Glutamatergic neuron (in vitro differentiated cells): ENCODE measurements around the gene LARP1. TPM values are rescaled to one million over a fixed set of nuclear protein-coding genes. Genes with fewer than 3 reads are reported as not detected.

Experiments used
- DNase-seq: peaks from one replicate; pipeline ENCODE4 v3.0.0; 2022
- H3K27ac Mint-ChIP-seq: one replicate; pipeline ENCODE4 v1.8.0; 2020; ENCODE audit warnings: mild to moderate bottlenecking, mixed read lengths, inconsistent platforms; ENCODE audit not compliant: unreplicated experiment
- H3K27me3 Mint-ChIP-seq: one replicate; pipeline ENCODE4 v1.8.0; 2020; ENCODE audit warnings: mild to moderate bottlenecking, moderate library complexity, mixed read lengths, inconsistent platforms; ENCODE audit not compliant: unreplicated experiment
- H3K36me3 Mint-ChIP-seq: one replicate; pipeline ENCODE4 v1.8.0; 2020; ENCODE audit warnings: mild to moderate bottlenecking, mixed read lengths, inconsistent platforms; ENCODE audit not compliant: unreplicated experiment
- H3K4me1 Mint-ChIP-seq: one replicate; pipeline ENCODE4 v1.8.0; 2020; ENCODE audit warnings: mild to moderate bottlenecking, low read depth, mixed read lengths, inconsistent platforms; ENCODE audit not compliant: unreplicated experiment
- H3K4me3 Mint-ChIP-seq: one replicate; pipeline ENCODE4 v1.8.0; 2020; ENCODE audit warnings: mild to moderate bottlenecking, mixed read lengths, inconsistent platforms; ENCODE audit not compliant: unreplicated experiment
- H3K9me3 Mint-ChIP-seq: one replicate; pipeline ENCODE4 v1.8.0; 2020; ENCODE audit warnings: mild to moderate bottlenecking, moderate library complexity, mixed read lengths, inconsistent platforms; ENCODE audit not compliant: unreplicated experiment
- total RNA-seq: library from RNA; stranded (reverse); fragmentation: NEBNext Ultra II Directional; extraction: Animal tissue kit (Norgen Biotek cat#: 25700); gene quantifications from one replicate; pipeline ENCODE4 v1.2.1, GENCODE V29; 2021; ENCODE audit not compliant: unreplicated experiment
- TF ChIP-seq, protein P1 (sequence below): fragments of 200-600 bp; sonication (generic); IDR thresholded peaks from one replicate; pipeline ENCODE4 v1.5.0; 2021; ENCODE audit not compliant: partially characterized antibody, unreplicated experiment

The LARP1 gene
- total RNA-seq, 1 donor from 2014 or later = 199 TPM

DNA sequence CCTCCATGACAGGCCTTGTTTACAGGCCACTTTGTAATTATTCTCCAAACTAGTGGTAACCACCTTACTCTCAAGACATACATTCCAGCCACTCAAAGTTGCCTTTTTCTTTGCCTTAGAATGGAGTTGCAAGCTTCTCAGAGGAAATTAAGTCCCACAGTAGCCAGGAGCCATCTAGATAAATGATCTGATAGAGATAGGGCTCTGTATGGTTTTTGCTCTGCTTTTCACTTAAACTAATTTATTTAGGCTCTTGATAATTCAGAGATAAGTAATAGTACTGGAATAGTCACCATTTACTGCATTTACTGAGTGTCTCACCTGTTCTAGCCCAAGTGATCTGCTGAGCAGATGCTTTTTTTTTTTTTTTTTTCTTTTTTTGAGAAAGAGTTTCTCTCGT is 7.5 kb downstream of the LARP1 start:
- TF ChIP-seq, protein P1, sequence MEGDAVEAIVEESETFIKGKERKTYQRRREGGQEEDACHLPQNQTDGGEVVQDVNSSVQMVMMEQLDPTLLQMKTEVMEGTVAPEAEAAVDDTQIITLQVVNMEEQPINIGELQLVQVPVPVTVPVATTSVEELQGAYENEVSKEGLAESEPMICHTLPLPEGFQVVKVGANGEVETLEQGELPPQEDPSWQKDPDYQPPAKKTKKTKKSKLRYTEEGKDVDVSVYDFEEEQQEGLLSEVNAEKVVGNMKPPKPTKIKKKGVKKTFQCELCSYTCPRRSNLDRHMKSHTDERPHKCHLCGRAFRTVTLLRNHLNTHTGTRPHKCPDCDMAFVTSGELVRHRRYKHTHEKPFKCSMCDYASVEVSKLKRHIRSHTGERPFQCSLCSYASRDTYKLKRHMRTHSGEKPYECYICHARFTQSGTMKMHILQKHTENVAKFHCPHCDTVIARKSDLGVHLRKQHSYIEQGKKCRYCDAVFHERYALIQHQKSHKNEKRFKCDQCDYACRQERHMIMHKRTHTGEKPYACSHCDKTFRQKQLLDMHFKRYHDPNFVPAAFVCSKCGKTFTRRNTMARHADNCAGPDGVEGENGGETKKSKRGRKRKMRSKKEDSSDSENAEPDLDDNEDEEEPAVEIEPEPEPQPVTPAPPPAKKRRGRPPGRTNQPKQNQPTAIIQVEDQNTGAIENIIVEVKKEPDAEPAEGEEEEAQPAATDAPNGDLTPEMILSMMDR = no peak
- H3K27ac Mint-ChIP-seq = no peak overlapping the region
- no peak overlapping the region for H3K4me3 Mint-ChIP-seq
- no peaks in the 10 kb centered on the region for H3K36me3 Mint-ChIP-seq
- peaks cover 6% of the 10 kb centered on the region for H3K9me3 Mint-ChIP-seq
- peaks cover 33% of the 10 kb centered on the region for H3K4me1 Mint-ChIP-seq
- H3K27me3 Mint-ChIP-seq = peaks cover 3% of the 10 kb centered on the region
- no peak for DNase-seq

DNA sequence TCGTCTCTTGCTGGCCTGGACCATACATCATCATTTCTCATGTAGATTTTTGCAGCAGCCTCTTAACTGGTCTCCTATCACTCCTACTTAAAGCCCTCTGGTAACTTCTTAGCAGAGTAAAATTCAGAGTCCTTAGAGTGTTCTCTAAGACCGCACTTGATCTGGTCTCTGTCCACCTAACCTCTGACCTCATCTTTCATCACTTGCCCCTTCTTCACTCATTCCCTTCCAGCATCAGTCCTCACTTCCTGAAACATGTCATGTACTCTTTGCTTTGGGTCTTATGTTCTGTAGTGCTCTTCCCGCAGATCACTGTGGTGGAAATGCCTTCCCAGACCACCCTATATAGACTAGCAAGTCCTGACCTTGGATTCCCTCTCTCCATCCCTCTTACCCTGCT is 9.8 kb downstream of the LARP1 start:
- TF ChIP-seq, protein P1 = no peak
- Mint-ChIP-seq H3K36me3 (no peaks in the 10 kb centered on the region), H3K9me3 (peaks cover 2% of the 10 kb centered on the region), H3K27ac (no peak overlapping the region), H3K4me3 (no peak overlapping the region), H3K4me1 (peaks cover 37% of the 10 kb centered on the region), H3K27me3 (no peaks in the 10 kb centered on the region)
- no peak for DNase-seq

DNA sequence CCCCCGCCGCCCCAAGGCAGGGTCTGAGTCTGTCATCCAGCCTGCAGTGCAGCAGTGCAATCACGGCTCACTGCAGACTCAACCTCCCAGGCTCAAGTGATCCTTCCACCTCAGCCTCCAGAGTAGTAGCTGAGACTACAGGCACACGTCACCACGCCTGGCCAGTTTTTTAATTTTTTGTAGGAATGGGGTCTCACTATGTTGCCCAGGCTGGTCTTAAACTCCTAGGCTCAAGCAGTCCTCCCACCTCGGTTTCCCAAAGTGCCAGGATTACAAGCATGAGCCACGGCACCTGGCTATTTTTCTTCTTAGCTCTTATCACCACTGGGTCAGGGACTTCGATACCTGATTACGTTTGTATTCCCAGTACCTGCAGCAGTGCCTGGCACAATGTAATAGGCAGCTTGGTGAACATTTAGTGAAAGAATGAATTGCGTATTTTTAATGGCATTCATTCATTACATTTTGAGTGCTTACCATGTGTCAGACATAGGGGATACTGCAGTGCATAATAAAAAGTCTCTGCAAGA is 10.3 kb downstream of the LARP1 start:
- H3K36me3 Mint-ChIP-seq = no peaks in the 10 kb centered on the region
- no peak for DNase-seq
- peaks cover 35% of the 10 kb centered on the region for H3K4me1 Mint-ChIP-seq
- H3K27ac Mint-ChIP-seq = no peak overlapping the region
- no peak overlapping the region for H3K4me3 Mint-ChIP-seq
- TF ChIP-seq, protein P1 = no peak
- H3K27me3 Mint-ChIP-seq = no peaks in the 10 kb centered on the region
- peaks cover 2% of the 10 kb centered on the region for H3K9me3 Mint-ChIP-seq

DNA sequence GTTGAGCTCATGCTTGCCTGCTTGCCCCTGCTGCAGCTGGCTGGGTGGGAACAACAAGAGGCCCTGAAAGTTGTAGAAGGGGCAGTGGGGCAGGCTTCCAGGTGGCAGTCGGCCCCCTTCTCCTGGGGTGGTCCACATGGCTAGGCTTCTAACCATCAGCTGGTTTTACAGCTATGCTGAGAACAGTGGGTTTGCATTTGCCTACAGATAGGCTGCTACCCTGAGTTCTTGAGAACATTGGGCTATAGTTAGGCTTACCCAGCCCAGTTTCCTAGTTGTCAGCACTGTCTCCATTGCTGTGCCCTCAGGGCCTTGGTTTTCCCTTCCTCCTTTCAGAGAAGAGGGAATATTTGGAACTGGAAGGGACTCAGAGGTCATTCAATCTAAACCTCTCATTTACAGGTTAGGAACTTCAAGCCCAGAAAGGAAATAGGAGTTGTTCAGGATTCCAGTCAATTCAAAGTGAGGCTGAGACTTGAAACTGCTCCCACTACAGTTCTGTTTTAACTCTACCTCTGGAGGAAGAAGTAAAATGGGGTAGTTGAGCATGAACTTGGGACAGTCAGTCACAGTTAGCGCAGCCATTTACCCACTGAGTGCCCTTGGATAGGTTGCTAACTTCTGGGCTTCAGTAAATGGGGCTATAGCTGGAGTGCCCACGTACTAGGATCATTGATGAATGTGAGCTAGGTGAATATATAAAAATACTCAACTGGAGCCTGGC is 11.5 kb downstream of the LARP1 start:
- Mint-ChIP-seq H3K4me3 (no peak overlapping the region), H3K27me3 (no peaks in the 10 kb centered on the region), H3K36me3 (no peaks in the 10 kb centered on the region), H3K9me3 (peaks cover 4% of the 10 kb centered on the region), H3K27ac (no peak overlapping the region), H3K4me1 (peaks cover 34% of the 10 kb centered on the region)
- TF ChIP-seq, protein P1 = no peak
- DNase-seq = no peak

DNA sequence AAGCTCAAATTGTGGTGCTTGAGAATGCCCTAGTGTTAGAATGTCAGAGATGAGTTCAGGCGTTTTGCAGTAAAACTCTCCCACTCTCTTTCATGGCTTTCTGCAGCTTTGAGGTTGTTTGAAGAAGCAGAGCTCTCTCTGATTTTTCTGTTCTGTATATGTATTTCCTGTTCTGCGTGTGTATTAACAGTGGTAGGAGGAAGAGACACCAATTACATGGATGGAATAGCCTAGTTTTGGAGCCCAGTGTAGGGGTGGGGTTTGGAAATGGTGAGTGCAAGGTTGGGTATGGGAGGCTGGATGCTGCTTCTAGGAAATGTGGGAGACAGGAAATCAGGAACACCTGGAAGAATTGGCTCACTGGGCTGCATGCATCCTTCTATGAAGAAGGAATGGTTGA is 12.4 kb downstream of the LARP1 start:
- H3K27ac Mint-ChIP-seq = no peak overlapping the region

More for the DNA sequence above, 12.4 kb downstream of the LARP1 start:
- Mint-ChIP-seq H3K4me1 (peaks cover 37% of the 10 kb centered on the region), H3K27me3 (no peaks in the 10 kb centered on the region), H3K9me3 (peaks cover 4% of the 10 kb centered on the region), H3K4me3 (no peak overlapping the region), H3K36me3 (no peaks in the 10 kb centered on the region)
- no peak for DNase-seq
- TF ChIP-seq, protein P1 = no peak
